NCI-H526 treated with DMSO at 0.1 percent for 48 hours (cell line): ENCODE results near the gene NPHP4.

Experiments
- DNase-seq: peaks from one replicate; lab custom pipeline; 2025; lab: John Stamatoyannopoulos, UW

The NPHP4 gene

GRCh38 chr1:5970610-5971273, 21.5 kb downstream of the NPHP4 start:
- DNase-seq = no peak

- no peak for DNase-seq
Measured at GRCh38 chr1:5969168-5969567, 23.1 kb downstream of the NPHP4 start.

DNA sequence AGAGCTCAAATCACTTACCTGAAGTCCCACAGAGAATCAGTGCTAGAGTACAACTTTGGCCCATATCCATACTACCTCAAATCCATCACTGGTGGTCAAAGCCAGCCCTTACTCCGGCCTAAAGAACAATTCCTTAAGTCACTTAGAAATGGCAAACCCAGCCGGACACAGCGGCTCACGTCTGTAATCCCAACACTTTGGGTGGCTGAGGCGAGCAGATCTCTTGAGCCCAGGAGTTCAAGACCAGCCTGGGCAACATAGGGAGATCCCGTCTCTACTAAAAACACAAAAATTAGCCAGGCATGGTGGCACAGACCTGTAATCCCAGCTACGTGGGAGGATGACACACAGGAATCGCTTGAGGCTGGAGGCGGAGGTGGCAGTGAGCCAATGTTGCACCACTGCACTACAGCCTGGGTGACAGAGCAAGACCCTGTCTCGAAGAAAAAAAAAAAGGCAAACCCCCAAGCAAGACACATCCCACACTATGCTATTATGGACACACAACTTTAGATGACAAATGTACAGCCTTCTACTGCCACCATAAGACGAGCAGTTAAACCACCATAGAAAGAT, 24.0 kb downstream of the NPHP4 start:
- no peak for DNase-seq

DNA sequence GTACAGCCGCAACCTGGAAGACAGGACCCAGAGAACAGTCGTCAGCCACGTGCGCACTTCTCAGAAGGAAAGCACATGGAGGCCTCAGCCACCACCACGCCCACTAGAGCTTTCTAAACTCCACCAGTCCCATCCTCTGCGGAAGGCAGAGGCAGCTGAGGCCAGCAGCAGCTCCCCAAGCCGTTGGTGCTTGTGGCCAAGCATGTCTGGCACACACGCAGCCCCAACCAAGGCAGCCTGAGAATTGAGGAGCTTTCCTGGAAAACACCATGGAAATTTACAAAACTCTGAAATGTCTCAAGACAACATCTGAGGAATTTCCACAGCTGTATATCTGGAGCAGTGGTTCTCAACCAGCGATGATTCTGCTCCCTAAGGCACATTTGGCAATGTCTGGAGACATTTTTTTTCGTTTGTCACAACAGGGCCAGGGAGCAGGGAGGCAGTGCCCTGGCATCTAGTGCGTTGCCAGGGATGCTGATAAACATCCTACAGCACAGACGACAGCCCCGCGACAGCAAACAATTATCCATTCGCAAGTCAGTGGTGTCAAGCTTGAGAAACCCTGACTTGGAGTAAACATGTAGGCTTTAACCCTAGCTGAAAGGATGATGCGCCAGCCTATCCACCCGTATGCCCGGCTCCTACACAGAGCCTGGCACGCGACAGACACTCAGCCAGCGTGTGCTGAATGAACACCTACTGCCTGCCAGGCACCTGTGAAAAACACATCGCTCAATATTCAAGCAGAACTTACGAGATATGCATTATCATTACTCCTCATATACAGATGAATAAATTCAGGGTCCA, 24.7 kb downstream of the NPHP4 start:
- DNase-seq = no peak

GRCh38 chr1:5966543-5967205, 25.6 kb downstream of the NPHP4 start:
- no peak for DNase-seq

DNA sequence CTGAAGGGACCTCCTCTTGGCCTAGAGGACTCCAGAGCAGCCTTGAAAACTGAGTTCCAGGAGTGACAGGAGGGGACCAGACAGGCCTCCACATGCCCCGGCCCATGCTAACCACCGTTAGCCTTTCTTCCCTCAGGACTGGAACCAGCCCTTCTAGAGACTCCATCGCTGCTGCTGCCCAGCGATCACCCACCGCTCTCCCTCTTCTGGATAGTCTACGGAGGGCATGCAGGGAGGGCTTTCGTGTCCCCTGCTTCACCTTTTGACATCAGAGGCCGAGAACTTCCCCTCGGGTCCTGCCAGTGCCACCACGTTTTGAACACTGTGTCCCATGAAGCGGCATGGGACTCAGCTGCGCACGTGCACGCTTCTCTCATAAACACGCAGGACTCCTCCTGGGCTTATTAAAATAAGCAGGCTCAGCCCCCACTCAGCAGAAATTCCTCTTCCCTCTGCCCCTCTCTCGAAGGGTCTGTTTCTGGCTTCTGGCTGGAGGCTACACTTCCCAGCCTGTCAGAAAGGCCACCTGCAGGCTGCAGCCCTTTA, 26.6 kb downstream of the NPHP4 start:
- DNase-seq = no peak

GRCh38 chr1:5962265-5963105, 29.7 kb downstream of the NPHP4 start:
- no peak for DNase-seq

DNA sequence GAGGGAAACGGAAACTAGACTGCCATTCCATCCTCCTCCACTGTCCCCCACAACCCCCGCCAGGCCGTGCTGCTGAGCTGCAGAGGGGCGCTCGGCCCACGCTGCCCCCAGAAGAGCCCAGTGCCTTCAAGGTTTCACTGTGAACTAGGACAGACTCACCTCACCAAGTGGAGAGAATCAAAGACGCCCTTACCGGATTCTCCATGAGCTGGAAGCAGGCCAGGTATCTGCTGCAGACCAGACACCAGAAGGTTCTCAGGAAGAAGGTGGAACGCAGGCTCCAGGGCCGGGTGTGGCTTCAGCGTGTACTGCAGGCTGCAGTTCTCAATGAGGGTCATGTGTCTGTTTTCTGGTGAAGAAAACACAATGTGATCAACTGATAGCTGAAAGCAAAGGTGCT, 30.6 kb downstream of the NPHP4 start:
- no peak for DNase-seq

- no peak for DNase-seq
Measured at GRCh38 chr1:5960336-5960735, 31.9 kb downstream of the NPHP4 start.

- DNase-seq = no peak
Measured at GRCh38 chr1:5959667-5960230, 32.5 kb downstream of the NPHP4 start.

DNA sequence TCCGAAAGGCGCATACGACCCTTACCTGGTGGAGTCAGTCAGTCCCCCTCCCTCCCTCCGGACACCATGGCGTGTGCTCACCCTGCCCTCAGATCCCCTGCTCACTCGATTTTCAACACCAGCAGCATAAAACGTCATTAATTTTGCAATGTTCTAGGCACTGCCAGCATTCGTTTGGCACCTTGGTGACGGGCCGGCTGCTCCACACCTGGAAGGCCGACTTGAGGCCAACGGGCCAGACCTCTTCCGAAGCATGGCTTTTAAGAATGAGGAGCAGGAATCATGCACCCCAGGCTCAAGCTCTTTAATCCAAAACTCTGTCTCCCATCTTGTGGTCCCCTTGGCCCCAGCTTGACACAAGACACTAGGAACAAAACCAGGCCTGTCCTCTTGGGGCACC, 33.1 kb downstream of the NPHP4 start:
- DNase-seq = no peak

DNA sequence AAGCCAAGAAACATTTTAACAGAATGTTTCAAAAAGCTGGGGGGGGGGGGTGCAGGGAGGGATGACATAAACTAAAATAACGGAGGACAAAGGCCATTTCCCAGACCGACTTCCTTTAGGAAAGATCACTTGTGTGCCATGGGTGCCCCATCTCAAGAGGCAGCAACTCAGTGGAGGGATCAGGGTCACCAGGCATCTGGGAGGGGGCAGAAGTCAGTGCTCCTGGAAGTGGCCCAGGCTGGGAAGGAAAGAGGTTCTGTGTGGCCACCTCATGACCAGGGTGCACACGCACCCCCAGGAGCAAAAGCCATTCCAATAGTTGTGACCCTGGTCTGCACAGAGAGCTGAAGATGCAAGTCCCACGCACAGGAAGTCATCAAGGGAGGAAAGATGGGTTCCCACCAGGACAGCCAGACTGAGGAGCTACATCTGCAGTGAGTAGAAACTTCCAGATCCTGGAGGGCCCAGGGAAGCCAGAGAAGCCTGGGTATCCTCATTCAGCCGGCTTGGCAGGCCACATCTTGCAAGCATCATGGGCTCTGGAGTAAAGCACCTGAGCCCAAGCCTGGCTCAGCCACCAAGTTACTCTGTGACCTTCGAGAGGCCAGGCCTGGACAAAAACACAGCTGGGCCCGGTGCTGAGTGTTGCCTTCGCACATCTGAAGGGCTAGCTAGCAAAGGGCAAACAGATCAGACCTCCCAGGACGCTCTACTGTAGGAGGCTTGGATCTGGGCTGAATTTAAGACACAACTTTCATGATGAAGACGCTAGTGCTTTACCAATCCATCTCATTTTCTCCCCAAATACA, 36.0 kb downstream of the NPHP4 start:
- no peak for DNase-seq

DNA sequence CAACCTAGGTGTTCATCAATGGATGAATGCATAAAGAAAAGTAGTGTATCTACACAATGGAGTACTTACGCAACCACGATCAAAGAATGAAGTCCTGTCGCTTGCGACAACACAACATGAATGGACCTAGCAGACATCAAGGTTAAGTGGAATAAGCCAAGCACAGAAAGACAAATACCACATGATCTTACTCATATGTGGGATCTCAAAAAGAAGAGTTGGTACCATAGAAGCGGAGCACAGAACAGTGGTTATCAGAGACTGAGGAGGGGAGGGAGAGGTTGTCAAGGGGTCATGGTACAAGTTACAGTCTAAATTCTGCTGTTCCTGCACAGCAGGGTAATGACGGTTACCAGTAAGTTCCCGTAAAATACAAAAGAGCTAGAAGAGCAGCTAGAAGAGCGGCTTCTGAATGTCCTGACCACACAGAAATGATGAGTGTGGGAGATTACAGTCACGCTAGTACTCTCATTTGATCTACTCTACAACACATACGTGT, 36.7 kb downstream of the NPHP4 start:
- DNase-seq = no peak

DNA sequence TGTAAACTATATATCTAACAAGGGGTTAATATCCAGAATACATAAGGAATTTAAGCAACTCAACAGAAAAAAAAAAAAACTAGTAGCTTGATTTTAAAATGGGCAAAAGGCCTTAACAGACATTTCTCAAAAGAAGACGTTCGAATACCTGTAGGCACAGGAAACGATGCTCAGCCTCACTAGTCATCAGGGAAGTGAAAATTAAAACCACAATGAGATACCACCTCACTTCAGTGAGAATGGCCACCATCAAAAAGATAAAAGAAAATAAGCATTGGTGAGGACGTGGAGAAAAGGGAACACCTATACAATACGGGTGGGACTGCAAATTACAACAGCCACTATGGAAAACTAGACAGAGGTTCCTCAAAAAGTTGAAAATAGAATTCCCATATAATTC, 37.3 kb downstream of the NPHP4 start:
- no peak for DNase-seq

- no peak for DNase-seq
Measured at GRCh38 chr1:5953386-5953785, 38.8 kb downstream of the NPHP4 start.

- no peak for DNase-seq
Measured at GRCh38 chr1:5951846-5952410, 40.3 kb downstream of the NPHP4 start.

- no peak for DNase-seq
Measured at GRCh38 chr1:5950994-5951785, 41.0 kb downstream of the NPHP4 start.

DNA sequence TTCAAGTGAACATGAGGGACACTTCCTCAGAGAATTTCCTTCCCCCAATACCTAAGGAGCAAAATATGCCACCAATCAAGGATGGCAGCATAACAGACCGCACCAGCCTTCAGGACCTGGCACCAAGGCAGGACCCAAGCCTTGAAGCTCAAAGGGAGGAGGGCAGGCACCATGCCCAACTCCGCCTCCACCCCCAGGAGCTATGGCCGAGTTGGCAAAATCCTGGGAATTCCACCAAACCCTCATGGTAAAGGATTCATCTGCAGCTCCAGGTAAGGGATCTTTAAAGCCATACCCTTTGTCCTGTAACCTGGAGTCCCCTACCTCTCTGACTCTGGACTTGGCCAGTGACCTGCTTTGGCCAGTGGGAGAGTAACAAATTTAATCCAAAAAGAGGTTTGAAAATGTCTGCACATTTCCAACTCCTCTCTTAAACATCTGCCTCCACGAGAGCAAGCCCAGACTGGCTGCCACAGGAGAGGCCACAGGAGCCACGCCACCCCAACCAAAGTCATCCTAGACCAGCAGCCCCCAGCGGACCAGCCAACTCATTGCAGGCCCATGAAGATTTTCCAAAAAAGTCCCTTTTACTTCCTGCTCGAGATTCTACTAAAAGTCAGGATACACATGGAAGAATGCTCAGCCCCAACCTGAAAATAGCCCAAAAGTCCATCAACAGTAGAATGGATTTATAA, 41.9 kb downstream of the NPHP4 start:
- DNase-seq = no peak

DNA sequence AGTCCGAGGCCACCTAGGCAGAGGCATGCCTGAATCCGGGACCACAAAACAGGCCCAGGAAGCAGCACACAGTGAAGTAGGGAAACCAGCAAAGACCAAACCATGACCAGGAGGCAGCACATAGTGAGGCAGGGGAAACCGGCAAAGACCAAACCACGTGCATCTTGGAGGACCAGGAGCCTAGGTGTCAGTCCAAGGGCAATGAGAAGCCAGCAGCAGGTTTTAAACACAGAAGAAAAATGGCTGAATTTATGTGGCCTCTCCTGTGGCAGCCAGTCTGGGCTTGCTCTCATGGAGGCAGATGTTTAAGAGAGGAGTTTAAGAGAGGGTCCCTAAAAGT, 42.5 kb downstream of the NPHP4 start:
- DNase-seq = no peak
